Germinal center (tissue), 1 donor: ENCODE measurements around the gene BAIAP2L1.
A peak's percentile ranks its signal among the peaks of the same experiment; 100 is the strongest.

ENCODE experiments used
- DNase-seq: peaks from one replicate; pipeline ENCODE4 v3.0.0; 2012; ENCODE audit warnings: mixed read lengths, low spot score

Gene BAIAP2L1

GRCh38 chr7:98293265-98293664 is 107.6 kb downstream of the BAIAP2L1 start:
- no peak for DNase-seq

- DNase-seq: peak; percentile 33
Observed at GRCh38 chr7:98291717-98292116, 109.2 kb downstream of the BAIAP2L1 start.

GRCh38 chr7:98289333-98289875 is 111.5 kb downstream of the BAIAP2L1 start:
- no peak for DNase-seq

GRCh38 chr7:98288064-98288823 is 112.6 kb downstream of the BAIAP2L1 start:
- DNase-seq: no peak

- no peak for DNase-seq
Observed at GRCh38 chr7:98287486-98287959, 113.4 kb downstream of the BAIAP2L1 start.

GRCh38 chr7:98286701-98287485 is 114.0 kb downstream of the BAIAP2L1 start:
- no peak for DNase-seq

GRCh38 chr7:98286093-98286539 is 114.8 kb downstream of the BAIAP2L1 start:
- DNase-seq: no peak

- no peak for DNase-seq
Observed at GRCh38 chr7:98285157-98286092, 115.5 kb downstream of the BAIAP2L1 start.

- DNase-seq: no peak
Observed at GRCh38 chr7:98284335-98285036, 116.4 kb downstream of the BAIAP2L1 start.

- no peak for DNase-seq
Observed at GRCh38 chr7:98283887-98284222, 117.0 kb downstream of the BAIAP2L1 start.

- DNase-seq: no peak
Observed at GRCh38 chr7:98283127-98283886, 117.6 kb downstream of the BAIAP2L1 start.

- no peak for DNase-seq
Observed at GRCh38 chr7:98282703-98283102, 118.2 kb downstream of the BAIAP2L1 start.

GRCh38 chr7:98281757-98282606 is 118.9 kb downstream of the BAIAP2L1 start:
- peak; percentile 28 for DNase-seq

GRCh38 chr7:98280791-98281756 is 119.8 kb downstream of the BAIAP2L1 start, which contains the start of gene BRI3:
TSS of gene BRI3 (plus strand) at chr7:98281686. CDS start at chr7:98281796, 110 bp downstream.
- DNase-seq: peak; percentile 95

GRCh38 chr7:98280296-98280695 is 120.6 kb downstream of the BAIAP2L1 start:
- DNase-seq: no peak

GRCh38 chr7:98278936-98279335 is 122.0 kb downstream of the BAIAP2L1 start:
- DNase-seq: no peak

GRCh38 chr7:98278408-98278807 is 122.5 kb downstream of the BAIAP2L1 start:
- no peak for DNase-seq

- DNase-seq: no peak
Observed at GRCh38 chr7:98276241-98276761, 124.6 kb downstream of the BAIAP2L1 start.
